ENCODE results near the gene C1QL4.
"Not testable (repeated sequence)": the region's sequence is repeated elsewhere in the genome, so short reads cannot be mapped to it uniquely, and the experiment has no call there.

Gene C1QL4

DNA sequence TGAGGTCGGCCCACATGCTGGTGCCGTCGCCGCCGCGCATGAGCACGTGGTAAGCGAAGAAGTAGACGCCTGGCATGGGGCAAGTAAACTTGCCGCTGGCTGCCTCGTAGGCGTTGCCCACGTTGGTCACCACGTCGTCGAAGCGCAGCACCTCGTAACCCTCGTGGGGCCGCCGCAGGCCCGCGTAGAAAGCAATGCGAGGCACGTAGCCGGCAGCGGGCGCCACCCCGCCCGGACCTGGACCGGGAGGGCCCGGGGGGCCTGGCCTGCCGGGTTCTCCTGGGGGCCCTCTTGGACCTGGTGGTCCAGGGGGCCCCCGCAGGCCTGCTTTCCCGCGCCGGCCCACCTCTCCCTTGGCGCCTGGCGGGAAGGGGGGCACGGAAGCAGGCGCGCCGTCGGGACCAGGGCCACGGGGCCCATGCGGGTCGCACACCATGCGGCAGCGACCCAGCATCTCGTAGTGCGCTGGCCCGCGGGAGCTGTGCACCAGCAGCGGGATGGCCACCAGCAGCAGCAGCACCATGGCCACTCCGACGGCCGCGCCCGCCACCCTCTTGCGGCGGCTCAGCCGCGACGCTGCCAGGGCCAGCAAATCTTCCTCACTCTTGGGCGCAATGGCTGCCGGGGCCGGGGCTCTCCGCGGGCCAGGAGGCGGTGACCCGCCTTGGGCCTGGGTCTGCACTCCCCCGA lies 888 bp downstream of the C1QL4 start:
- DNase-seq (ENCODE audit: extremely low read depth, low read depth), result no peak
- TF ChIP-seq, protein P1, sequence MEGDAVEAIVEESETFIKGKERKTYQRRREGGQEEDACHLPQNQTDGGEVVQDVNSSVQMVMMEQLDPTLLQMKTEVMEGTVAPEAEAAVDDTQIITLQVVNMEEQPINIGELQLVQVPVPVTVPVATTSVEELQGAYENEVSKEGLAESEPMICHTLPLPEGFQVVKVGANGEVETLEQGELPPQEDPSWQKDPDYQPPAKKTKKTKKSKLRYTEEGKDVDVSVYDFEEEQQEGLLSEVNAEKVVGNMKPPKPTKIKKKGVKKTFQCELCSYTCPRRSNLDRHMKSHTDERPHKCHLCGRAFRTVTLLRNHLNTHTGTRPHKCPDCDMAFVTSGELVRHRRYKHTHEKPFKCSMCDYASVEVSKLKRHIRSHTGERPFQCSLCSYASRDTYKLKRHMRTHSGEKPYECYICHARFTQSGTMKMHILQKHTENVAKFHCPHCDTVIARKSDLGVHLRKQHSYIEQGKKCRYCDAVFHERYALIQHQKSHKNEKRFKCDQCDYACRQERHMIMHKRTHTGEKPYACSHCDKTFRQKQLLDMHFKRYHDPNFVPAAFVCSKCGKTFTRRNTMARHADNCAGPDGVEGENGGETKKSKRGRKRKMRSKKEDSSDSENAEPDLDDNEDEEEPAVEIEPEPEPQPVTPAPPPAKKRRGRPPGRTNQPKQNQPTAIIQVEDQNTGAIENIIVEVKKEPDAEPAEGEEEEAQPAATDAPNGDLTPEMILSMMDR (IDR thresholded peaks at IDR 0.05; ENCODE audit: low read depth, low read length), result no peak

DNA sequence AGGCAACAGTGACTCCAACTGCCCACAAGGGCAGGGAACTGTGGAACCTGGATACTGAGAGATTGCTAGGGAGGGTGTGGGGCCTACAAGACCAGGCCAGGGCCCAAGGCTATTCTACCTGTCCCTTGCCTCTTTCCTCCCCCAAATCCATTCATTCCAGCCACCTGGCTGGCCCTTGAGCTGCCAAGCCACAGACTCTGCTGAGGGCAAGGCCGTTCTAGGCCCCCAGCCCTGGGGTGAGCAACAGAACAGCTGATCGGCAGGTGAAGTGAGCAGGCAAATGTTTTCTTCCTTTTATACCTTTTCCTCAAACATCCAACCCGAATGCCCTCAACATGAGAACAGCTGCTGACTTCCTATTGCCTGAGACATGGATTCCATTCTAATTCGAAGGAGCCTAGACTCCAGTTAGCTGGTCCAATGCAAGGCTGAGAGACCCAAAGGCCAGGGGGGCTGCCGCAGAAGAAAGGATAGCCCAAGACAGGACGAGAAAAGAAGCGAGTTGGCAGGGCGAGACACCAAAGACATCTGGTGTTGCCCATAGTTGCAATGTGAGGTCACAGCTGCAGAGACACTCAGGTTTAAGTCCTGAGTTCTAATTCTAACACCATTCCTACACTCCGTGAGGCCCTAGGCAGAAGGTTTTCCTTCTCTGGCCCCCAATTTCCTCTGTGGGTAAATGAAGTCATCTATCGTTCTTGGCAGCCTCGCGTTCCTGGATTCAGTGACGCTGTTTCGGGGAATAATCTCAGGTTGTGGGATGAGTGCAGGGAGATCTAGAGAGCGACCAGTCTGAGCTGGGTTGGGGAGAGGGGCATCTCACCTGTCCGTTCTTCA lies 1.7 kb downstream of the C1QL4 start:
- TF ChIP-seq, protein P1 (IDR thresholded peaks at IDR 0.05; ENCODE audit: low read depth, low read length), result no peak
- DNase-seq (ENCODE audit: extremely low read depth, low read depth), result no peak

DNA sequence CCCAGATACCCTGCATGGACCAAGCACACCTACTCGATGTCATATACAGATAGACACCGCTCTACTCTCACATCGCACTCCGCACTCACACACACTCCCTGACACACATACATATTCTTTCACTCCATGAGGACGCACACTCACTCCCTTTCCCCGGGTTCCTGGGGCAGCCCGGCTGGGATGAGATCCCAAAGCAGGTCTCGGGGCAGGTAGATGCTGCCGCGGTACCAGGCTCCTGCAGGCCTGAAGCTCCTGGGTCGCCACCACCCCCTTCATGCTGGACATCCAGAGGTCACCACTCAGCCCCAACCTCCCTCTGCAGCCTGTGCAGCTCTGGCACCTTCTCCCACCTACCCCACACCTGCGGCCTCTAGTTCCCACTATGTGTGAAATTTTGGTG lies 2.3 kb downstream of the C1QL4 start:
- DNase-seq (ENCODE audit: extremely low read depth, low read depth), result no peak
- TF ChIP-seq, protein P1 (IDR thresholded peaks at IDR 0.05; ENCODE audit: low read depth, low read length), result no peak

DNA sequence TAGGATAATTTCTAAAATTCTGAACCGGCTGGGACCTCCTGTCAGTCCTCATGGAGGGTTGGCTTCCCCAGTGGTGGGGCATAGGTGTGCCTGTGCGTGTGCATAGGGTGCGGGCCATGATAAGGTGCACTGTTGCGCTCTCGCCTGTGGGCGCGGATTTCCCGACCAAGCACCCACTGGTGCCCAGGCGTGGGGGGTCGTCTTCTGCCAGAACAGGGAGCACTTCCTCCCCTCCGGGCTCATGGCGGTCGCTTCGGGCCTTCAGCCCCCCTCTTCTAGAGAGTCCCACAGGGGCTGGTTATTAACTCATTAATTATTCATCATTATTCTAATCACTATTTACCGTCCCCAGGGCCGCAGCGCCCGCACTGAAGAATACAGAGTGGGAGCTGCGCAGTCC lies 2.8 kb downstream of the C1QL4 start:
- no peak for DNase-seq (ENCODE audit: extremely low read depth, low read depth)
- TF ChIP-seq, protein P1 (IDR thresholded peaks at IDR 0.05; ENCODE audit: low read depth, low read length), result no peak

DNA sequence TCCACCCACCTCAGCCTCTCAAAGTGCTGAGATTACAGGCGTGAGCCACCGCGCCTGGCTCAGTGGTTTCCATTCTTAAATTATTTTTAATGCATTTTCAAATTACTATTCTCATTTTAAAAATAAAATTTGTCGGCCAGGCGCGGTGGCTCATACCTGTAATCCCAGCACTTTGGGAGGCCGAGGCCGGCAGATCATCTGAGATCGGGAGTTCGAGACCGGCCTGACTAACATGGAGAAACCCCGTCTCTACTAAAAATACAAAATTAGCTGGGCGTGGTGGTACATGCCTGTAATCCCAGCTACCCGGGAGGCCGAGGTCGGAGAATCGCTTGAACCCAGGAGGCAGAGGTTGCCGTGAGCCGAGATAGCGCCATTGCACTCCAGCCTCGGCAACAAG lies 3.2 kb downstream of the C1QL4 start:
- not testable (repeated sequence) for DNase-seq (ENCODE audit: extremely low read depth, low read depth)

DNA sequence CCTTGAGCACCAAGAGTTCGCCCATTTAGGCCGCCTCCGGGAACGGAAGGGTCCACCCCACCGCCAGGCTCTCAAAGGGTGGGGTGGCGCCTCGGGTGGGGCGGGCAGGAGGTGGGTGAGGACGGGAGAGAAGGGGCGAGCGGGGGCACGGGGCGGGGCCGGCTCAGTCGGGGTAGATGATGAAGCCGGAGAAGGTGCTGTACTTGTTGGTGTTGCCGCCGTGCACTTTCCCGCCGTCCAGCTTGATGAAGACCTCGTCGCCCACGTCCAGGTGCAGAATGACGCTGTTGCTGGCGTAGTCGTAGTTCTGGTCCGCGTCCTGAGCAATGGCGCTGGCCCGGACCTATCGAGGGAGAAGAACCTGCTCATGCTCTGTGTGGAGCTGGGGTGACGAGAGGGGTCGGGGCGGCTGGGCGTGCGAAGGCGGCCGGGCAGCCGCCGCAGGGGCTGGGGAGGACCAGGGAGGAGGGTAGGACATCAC lies 4.1 kb downstream of the C1QL4 start:
- DNase-seq (ENCODE audit: extremely low read depth, low read depth), result no peak

DNA sequence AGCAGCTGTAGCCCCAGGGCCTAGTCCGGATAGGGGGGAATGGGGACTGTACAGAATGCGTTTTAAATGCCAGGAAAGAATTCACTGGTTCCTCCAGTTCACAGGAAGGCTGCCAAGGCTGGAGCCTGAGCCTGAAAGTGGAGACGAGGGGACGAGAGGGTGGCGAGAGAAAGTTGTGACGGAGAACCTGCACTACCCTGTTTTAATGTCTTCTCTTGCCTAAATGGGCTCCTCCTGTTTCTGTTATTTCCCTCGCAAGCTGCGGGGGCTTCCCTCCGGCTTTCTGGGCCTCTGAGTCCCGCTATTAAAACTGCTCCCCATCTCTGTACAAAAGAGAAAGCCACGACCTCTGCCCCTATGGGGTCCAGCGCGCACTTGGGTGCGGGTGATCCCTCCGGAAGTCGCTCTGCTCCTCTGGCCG lies 4.5 kb downstream of the C1QL4 start:
- no peak for DNase-seq (ENCODE audit: extremely low read depth, low read depth)

More for the DNA sequence above, 4.1 kb downstream of the C1QL4 start:
- TF ChIP-seq, protein P1 (IDR thresholded peaks at IDR 0.05; ENCODE audit: low read depth, low read length), result no peak

More for the DNA sequence above, 4.5 kb downstream of the C1QL4 start:
- TF ChIP-seq, protein P1 (IDR thresholded peaks at IDR 0.05; ENCODE audit: low read depth, low read length), result no peak

Measured in AG09319 (cell line).